ENCODE results near the gene GGA1.
"Not testable (repeated sequence)": the region's sequence is repeated elsewhere in the genome, so short reads cannot be mapped to it uniquely, and the experiment has no call there.

Gene GGA1

DNA sequence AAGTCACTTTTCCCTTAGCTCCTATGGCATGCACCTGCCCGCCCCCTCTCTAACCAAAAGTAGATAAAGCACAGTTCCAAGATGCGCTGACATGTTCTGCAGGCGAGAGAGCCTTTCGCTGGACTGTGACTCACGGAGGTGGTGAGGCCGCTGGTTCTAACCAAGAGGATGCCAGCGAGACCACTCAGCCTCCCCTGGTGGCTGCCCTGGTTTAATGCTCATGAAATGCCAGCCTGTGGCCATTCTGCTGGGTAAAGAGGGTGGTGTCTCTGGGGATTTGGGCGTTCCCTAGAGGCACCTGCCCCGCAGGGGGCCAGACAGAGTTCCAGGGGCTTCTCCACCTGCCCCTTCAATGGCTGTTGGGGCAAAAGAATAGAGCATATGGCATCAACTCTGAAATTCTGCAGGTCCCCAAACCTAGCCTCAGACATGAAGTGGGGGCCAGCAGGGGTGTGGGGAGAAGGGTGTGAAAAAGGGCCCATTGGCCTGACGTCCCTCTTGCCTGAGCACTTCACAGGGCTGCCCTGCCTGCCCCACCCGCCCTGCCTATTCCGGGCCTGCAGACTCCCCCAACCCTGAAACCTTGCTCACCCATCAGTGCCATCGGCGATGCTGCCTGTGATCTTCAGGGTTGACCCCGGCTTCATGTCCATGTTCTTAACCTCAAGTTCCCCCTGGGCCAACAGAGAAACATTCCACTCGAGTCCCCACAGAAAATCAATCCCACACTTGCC, 37.2 kb upstream of the GGA1 start:
- no peak for DNase-seq

DNA sequence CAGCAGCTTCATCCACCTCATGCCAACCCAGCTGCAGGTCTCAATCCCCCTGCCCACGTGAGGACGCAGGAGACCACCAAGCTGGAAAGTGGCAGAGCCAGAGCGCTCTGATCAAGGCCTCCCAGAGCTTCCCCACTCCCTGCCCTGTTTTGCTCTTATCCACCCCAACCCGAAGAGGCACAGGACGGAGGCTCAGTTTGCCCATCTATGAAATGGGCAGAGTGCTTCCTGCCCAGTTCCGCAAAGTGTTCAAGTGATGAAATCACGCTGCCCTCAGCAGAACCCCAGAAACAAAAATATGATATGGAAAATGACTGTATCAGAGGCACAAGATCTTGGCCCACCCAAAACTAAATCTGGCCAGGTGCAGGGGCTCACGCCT, 36.7 kb upstream of the GGA1 start:
- no peak for DNase-seq

DNA sequence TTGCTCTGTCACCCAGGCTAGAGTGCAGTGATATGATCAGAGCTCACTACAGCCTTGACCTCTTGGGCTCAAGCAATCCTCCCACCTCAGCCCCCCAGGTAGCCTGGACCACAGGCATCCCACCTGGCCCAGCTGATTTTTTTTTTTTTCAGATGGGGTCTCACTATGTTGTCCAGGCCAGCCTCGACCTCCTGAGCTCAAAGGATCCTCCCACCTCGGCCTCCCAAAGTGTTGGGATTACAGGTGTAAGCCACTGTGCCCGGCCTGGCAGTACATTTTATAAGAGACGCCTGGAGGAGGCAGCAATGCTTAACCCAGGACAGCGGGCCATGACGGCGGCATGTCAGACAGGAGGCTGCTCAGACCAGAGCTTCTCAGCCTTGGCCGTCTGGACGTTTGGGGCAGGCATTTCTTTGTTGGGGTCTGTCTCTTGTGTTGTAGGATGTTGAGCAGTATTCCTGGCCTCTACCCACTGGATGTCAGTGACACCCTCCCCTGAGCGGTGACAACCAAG, 33.1 kb upstream of the GGA1 start:
- no peak for DNase-seq

DNA sequence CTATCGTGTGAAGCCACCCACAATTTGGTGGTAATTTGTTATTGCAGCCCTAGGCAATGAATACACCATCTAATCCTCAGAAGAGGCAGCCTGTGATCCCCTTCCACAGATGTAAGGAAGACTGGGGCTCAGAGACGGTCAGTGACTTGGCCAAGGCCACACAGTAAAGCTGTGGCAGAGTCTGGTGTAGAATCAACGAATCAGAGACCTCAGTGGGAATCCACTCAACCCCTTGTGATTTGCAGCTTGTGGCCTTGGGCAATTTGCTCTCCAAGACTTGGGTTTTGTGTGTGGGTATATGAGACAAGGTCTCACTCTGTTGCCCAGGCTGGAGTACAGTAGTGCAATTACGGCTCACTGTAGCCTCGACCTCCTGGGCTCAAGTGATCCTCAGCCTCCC, 30.6 kb upstream of the GGA1 start:
- no peak for DNase-seq

DNA sequence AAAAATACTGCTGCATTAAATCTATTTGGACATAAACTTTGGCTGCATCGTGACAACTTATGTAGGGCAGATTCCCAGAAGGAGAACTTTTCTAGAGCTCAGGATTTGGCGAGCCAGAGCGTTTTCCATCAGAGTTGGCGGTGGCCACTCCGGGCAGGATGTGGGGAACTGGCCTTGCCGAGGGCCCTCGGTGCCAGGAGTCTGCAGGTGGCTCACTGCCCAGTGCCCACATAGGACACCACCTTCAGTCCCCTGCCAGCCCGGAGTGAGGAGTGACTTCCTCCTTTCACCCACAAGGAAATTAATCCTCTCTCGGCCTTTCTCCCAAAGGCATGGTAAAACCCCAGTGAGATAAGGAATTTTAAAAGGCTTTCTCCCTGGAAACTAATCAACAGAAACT, 27.1 kb upstream of the GGA1 start:
- no peak for DNase-seq

DNA sequence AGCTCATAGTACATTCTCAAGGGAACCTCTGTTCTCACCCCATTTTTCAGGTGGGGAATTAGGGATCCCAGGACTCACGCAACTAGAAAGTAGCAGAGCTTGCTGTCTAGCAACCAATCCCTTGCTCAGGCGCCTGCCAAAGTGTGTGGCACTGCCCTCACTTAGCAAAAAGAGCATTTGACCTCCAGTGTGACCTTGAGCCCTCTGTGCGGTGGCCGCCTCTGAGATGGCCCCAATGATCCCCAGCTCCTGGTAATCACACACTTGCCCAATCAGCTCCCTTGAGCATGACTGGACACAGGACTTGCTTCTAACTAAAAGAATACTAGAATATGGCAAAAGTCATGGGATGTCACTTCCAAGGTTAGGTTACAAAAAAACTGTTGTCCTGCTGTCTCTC, 26.1 kb upstream of the GGA1 start:
- DNase-seq = no peak

DNA sequence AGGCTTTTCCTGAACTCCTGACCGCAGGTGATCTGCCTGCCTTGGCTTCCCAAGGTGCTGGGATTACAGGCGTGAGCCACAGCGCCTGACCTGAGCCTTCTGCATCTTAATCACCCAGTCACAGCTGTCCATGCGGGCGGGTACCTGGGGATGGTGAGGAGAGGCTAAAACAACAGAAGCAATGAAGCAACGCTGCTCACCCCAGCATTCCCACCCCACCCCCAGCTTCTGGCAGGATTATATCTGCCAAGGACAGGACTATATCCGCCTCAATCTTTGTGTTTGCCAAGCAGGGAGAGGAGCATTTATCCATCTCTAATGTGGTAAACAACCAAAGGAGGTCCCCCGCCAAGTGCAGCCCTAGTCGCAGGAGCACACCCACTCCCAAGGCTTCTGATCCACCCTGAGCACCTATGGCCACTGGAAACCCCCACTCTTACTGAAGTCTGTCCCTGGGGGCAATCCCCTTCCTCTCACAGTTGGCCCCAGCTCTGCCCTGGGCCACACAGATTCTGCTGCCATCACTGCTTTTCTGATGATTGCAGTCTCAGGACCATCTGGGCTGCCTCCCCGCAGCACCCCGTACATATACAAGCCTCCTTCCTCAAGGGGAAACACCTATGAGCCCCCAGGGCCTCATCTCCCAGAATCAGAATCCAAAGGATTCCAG, 20.0 kb upstream of the GGA1 start:
- DNase-seq = no peak

DNA sequence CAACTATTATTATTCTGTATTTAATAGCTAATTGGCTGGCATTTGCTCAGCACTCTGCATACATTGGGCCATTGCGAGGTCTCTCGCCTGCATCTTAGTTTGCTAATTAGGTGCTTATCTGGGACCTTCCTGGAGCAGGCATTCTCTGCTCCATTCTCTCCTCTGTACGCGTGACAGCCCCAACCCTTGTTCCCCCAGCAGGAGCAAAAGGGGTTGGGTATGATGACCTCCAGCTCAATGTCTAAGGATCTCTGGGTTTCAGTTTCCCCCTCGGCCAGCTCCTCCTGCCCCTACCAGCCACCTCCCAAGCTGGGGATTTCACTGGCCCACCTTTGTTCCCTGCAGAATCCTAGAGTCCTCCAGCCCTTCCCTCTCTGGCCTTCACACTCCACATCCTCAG, 19.0 kb upstream of the GGA1 start:
- DNase-seq = no peak

DNA sequence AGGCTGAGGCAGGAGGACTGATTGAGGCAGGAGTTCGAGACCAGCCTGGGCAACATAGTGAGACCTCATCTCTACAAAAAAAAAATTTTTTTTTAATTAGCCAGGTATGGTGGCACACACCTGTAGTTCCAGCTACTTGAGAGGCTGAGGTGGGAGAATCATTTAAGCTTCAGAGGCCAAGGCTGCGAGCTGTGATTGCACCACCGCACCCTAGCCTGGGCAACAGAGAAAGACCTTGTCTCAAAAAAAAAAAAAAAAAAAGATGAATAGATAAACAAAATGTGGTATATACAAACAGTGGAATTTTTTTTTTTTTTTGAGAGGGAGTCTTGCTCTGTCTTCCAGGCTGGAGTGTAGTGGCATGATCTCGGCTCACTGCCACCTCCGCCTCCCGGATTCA, 17.6 kb upstream of the GGA1 start:
- DNase-seq = not testable (repeated sequence)

DNA sequence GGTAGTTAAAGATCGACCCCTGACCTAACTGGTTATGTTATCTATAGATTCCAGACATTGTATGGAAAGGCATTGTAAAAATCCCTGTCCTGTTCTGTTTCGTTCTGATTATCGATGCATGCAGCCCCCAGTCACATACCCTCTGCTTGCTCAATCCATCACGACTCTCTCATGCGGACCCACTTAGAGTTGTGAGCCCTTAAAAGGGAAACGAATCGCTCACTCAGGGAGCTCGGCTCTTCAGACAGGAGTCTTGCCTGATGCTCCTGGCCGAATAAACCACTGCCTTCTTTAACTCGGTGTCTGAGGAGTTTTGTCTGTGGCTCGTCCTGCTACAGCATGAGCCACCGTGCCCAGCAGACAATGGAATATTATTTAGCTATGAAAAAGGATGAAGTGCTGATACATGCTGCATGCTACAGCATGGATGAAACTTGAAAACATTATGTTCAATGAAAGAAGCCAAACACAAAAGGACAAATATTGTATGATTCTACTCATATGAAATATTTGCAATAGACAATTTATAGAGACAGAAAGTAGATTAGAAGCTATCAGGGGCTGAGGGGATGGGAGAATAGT, 16.7 kb upstream of the GGA1 start:
- DNase-seq = no peak

DNA sequence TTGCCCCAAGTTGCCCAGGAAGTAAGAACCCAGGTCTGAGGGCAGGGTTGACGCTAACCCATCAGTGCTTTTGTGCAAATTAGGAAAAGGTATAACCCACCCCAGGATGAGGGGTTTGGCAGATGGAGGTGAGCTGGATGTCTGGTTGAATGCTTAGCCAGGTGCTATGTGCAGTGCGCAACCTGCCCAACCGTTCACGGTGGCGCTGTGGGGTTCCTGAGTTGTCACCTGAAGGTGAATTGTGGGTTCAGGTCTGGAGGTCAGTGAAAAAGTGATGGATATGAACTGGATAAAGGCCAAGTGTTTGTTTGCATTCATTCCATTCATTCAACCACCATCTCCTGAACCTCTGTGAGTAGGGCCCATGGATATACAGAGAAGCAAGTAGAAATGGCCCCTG, 14.4 kb upstream of the GGA1 start:
- DNase-seq = no peak

DNA sequence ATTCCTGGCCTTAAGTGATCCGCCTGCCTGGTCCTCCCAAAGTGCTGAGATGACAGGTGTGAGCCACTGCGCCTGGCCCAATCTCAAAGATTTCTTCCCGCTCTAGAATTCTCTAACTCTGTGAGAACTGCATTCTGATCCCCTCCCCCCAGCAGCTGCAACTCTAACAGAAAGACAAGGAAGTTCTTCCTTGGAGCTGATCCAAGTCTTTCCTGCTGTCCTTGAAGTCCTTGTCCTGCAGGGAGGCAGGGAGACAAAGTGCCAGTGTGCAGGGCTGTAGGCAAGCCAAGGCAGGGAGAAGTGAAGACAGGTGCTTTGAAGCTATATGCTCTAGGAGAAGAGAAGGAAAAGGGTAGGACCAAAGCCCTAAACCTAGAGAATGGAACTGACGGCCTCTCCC, 9.5 kb upstream of the GGA1 start:
- no peak for DNase-seq

DNA sequence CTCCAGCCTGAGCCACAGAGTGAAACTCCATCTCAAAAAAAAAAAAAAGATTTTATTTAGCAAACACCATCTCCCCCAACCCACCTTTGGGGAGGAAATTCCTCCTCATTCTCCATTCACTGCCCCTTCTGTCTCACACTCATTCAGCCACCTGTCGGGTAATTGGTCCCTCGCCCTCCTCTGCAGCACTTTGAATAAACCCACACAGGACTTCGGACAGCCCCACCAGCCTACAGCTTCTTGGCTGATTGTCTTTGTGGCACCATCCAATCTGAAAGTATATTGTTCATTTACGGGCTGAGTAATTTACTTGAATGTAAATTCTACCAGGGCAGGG, 7.5 kb upstream of the GGA1 start:
- no peak for DNase-seq

DNA sequence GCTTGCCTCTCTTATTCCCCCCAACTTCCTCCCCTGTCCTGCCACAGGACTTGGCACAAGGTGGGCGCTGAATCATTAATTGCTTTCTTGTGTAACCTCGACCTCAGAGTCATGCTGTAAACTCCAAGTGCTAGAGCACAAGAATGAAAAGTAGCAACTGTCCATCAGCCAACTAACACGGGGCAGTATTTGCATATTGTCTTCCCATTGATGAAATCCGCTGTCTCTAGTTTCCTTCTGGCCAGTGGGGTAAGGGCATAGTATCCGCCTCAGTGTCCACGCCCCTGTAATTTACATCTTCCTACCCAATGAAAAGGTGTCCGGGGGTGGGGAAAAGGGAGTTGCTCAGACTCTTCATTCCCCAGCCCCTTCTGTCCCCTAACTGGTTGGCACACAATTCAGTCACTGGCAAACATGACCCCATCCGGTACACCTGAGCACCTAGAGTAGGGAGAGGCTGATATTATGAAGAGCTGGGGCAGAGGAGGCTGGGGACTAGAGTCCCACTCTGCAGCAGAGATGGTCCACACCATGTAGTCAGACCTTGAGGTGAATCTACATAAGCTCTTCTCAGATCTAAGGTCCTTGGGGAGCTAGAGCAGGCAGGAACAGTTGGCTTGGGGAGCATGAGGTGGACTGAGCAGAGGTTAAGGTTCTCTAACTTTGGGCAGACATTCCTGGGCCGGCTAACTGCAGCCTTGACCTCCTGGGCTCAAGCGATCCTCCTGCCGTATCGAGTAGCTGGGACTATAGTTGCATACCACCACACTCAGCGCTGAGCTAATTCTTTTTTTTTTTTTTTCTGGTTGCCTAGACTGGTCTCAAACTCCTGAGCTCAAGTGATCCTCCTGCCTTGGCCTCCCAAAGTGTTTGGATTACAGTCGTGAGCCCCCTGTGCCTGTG, 6.8 kb upstream of the GGA1 start:
- DNase-seq = no peak

DNA sequence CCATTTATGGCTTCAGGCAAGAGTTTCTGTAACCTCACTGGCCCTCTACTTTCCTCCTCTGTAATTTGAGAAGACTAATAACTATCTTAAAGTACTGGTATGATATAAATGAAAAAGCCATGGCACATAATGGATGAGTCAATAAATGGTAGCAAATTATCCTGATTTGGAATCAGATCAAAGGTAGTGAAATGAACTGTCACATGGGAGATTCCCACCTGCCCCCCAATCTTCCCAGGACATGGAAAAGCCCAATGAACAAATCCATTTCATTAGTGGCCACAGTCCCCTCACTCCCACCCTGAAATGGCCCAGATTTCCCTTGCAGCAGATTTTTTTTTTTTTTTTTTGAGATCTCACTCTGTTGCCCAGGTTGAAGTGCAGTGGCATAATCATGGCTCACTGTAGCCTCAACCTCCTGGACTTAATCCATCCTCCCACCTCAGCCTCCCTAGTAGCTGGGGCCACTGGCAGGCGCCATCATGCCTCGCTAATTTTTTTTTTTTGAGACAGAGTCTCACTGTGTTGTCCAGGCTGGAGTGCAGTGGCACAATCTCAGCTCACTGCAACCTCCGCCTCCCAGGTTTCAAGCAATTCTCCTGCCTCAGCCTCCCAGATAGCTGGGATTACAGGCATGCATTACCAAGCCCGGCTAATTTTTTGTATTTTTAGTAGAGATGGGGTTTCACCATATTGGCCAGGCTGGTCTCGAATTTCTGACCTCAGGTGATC, 5.9 kb upstream of the GGA1 start:
- not testable (repeated sequence) for DNase-seq

DNA sequence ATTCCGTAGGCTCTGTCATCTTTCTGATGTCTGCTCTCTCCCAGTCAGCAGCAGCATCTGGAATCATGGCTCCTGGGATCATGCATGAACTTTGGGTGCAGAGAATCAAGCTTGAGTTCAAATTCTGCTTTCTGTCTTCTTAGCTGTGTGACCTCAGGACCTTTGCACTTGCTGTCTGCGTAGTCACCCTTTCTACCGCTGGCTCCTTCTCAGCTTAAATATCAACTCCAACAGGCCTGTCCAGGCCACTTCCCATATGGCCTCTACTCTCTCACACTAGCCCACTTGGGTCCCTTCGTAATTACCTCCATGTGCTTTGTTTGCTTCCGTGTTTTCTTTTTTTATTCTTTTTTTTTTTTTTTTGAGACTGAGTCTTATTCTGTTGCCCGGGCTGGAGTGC, 4.6 kb upstream of the GGA1 start:
- DNase-seq = no peak

DNA sequence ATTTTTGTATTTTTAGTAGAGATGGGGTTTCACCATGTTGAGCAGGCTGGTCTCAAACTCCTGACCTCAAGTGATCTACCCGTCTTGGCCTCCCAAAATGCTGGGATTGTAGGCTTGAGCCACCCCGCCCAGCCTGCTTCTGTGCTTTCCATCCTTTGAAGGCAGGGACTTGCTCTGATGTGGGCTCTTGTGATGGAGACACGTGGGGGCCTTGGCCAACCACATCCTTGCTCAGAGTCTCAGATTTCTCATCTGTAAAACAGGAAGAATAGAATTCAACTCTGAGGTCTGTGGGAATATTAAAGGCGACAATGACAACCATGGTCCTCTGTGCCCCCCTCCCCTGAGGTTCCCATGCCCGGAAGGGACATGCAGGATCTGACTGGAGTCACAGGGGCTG, 3.8 kb upstream of the GGA1 start:
- DNase-seq = no peak

DNA sequence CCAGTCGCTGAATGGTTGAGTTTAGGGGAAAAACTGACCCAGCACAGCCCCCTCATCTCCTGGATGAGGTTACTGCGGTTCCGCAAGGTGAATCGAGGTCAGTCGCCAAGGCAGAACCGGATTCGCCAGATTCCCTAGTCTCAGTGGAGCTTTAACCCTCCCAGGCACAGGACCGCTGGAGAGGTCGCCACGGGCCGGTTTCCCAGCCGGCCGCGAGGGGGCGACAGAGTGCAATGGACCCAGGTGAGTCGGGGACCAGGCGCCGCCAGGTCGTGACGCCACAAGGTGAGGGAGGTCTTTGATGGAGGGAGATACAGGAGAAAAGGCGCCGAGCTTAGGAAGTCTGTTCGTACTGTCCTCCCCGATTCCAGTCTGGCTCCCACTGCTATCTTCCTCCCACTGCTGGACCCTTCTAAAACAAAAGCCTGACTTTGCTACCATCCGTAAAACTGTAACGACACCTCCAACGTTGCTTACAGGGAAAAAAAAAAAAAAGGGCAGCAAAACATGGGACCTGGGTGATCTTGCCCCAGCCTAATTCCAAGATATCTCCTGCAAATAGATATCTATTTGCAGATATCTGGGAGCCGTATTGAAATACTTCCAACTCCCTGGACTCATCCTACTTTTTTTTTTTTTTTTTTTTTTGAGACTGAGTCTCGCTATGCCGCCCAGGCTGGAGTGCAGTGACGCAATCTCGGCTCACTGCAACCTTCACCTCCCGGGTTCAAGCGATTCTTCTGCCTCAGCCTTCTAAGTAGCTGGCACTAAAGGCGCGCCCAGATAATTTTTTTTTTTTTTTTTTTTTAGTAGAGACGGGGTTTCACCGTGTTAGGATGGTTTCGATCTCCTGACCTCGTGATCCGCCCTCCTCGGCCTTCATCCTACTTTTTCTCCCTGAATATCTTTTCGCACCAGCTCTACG, 1.4 kb upstream of the GGA1 start:
- peak; percentile 51 for DNase-seq

DNA sequence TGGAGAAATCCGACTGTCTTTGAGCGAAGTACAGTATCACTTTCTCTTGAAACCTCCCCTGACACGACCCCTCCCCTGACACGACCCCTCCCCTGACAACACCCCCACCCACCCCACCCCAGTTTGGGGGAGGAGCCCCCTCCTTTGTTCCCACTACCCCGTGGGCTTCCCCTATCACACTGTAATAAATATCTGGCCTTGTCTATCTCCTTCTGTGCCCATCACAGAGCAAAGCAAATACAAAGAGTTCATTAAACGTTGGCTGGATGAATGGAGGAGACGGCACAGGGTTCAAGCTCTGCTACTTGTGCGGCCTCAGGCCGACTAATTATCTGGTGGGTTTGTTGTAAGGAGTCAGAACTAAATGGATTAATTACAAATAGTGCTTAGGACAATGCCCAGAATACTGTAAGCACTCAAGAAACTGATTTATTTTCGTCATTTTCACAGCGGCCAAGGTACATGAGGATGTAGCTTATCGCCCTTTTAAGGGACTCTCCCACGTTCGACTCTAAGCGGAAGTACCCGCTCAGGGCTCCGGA, 628 bp upstream of the GGA1 start:
- DNase-seq = no peak

DNA sequence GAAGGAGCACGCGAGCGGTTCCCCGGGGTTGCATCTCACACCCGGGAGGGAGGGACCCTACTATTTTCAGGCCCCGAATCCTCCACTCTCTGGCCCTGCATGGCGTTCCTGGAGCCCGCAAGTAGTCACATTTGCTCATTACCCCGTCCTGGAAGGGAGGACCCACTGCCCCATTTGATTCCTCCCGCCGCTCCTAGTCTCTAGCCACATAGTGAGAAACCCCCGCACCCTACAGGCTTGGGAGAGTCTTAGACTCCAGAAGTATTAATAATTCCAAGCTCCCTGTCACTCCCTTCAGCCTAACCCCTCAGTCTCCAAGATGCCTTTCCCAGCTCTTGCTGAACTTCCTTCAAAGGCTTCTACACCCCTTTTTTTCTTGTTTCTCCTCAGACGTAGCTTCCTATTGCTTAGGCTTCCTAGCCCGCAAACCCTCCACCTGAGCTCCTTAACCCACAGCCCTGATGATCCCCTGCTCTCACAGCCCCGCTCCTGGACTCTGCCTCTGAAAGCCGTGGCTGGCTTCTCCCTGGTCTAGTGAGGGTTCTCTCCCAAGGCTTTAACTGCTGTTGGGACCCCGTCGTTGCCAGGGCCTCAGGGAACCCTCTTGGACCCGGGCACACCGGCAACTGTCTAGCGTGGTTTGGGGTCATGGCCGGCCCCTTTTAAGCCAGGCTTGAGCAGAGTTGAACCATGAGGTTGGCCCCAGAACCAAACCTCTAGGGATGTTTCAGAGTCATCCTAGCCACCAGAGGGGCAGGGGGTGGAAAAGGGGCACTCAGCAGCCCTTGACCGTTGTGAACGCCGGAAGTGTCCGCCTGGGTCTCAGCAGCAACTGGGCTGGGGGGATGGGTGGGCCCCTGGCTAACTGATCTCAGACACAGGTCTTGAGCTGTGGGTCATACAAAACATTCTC, 862 bp downstream of the GGA1 start:
- DNase-seq = no peak

Measured in NCI-H2107 (cell line).